Adipocyte (in vitro differentiated cells): ENCODE results near the gene MB21D2.

ENCODE experiments used
- DNase-seq: peaks from one replicate; pipeline ENCODE4 v3.0.0-alpha.2; 2015; ENCODE audit warnings: low read depth
- H3K27me3 ChIP-seq: replicated peaks from 2 replicates; pipeline ENCODE4 v1.7.0; 2013; ENCODE audit warnings: mild to moderate bottlenecking, low read length, moderate library complexity; ENCODE audit not compliant: control insufficient read depth, insufficient read depth
- H3K36me3 ChIP-seq: 2 replicates; pipeline ENCODE4 v1.7.0; 2013; ENCODE audit warnings: low read length, mild to moderate bottlenecking, moderate library complexity; ENCODE audit not compliant: control insufficient read depth, insufficient read depth, severe bottlenecking
- H3K4me1 ChIP-seq: 2 replicates; pipeline ENCODE4 v1.7.0; 2013; ENCODE audit warnings: mild to moderate bottlenecking, low read length, moderate library complexity; ENCODE audit not compliant: control insufficient read depth, insufficient read depth
- H3K4me3 ChIP-seq: 2 replicates; pipeline ENCODE4 v1.7.0; 2013; ENCODE audit warnings: mild to moderate bottlenecking, low read length, moderate library complexity
- H3K9ac ChIP-seq: 2 replicates; pipeline ENCODE4 v1.7.0; 2013; ENCODE audit warnings: mild to moderate bottlenecking, low read length, moderate library complexity
- H3K9me3 ChIP-seq: 2 replicates; pipeline ENCODE4 v1.7.0; 2013; ENCODE audit warnings: mild to moderate bottlenecking, low read length, moderate library complexity; ENCODE audit not compliant: control insufficient read depth

Gene MB21D2

GRCh38 chr3:192935441-192935840, 17.8 kb upstream of the MB21D2 start:
- no peaks in the 10 kb centered on the region for H3K36me3 ChIP-seq
- H3K27me3 ChIP-seq, result no peaks in the 10 kb centered on the region
- no peaks in the 10 kb centered on the region for H3K9me3 ChIP-seq
- H3K4me3 ChIP-seq, result no peak overlapping the region
- no peak overlapping the region for H3K9ac ChIP-seq
- no peak for DNase-seq
- H3K4me1 ChIP-seq, result no peaks in the 10 kb centered on the region

- Histone ChIP-seq H3K9me3 (no peaks in the 10 kb centered on the region), H3K9ac (no peak overlapping the region), H3K27me3 (no peaks in the 10 kb centered on the region), H3K4me3 (no peak overlapping the region), H3K4me1 (peaks cover 3% of the 10 kb centered on the region), H3K36me3 (no peaks in the 10 kb centered on the region)
- DNase-seq, result no peak
These were observed 16.3 kb upstream of the MB21D2 start for GRCh38 chr3:192933779-192934460.

- peaks cover 6% of the 10 kb centered on the region for H3K4me1 ChIP-seq
- DNase-seq, result no peak
- H3K9me3 ChIP-seq, result no peaks in the 10 kb centered on the region
- no peaks in the 10 kb centered on the region for H3K36me3 ChIP-seq
- H3K4me3 ChIP-seq, result no peak overlapping the region
- no peak overlapping the region for H3K9ac ChIP-seq
- no peaks in the 10 kb centered on the region for H3K27me3 ChIP-seq
These were observed 15.6 kb upstream of the MB21D2 start for GRCh38 chr3:192933259-192933658.

- H3K4me1 ChIP-seq, result peaks cover 6% of the 10 kb centered on the region
- H3K9me3 ChIP-seq, result no peaks in the 10 kb centered on the region
- H3K27me3 ChIP-seq, result no peaks in the 10 kb centered on the region
- no peaks in the 10 kb centered on the region for H3K36me3 ChIP-seq
- DNase-seq, result no peak
- no peak overlapping the region for H3K4me3 ChIP-seq
- H3K9ac ChIP-seq, result no peak overlapping the region
These were observed 14.2 kb upstream of the MB21D2 start for GRCh38 chr3:192931825-192932224.

- H3K4me3 ChIP-seq, result no peak overlapping the region
- no peak for DNase-seq
- no peaks in the 10 kb centered on the region for H3K36me3 ChIP-seq
- no peaks in the 10 kb centered on the region for H3K9me3 ChIP-seq
- no peaks in the 10 kb centered on the region for H3K27me3 ChIP-seq
- no peak overlapping the region for H3K9ac ChIP-seq
- peaks cover 6% of the 10 kb centered on the region for H3K4me1 ChIP-seq
These were observed 12.9 kb upstream of the MB21D2 start for GRCh38 chr3:192930577-192930976.

- no peak for DNase-seq
- H3K4me1 ChIP-seq, result peaks cover 6% of the 10 kb centered on the region
- H3K9ac ChIP-seq, result no peak overlapping the region
- H3K4me3 ChIP-seq, result no peak overlapping the region
- no peaks in the 10 kb centered on the region for H3K27me3 ChIP-seq
- H3K36me3 ChIP-seq, result no peaks in the 10 kb centered on the region
- no peaks in the 10 kb centered on the region for H3K9me3 ChIP-seq
These were observed 12.3 kb upstream of the MB21D2 start for GRCh38 chr3:192929755-192930547.

GRCh38 chr3:192929146-192929545, 11.5 kb upstream of the MB21D2 start:
- peaks cover 6% of the 10 kb centered on the region for H3K4me1 ChIP-seq
- no peaks in the 10 kb centered on the region for H3K36me3 ChIP-seq
- no peak overlapping the region for H3K4me3 ChIP-seq
- no peak for DNase-seq
- no peak overlapping the region for H3K9ac ChIP-seq
- no peaks in the 10 kb centered on the region for H3K9me3 ChIP-seq
- no peaks in the 10 kb centered on the region for H3K27me3 ChIP-seq

GRCh38 chr3:192928720-192929119, 11.1 kb upstream of the MB21D2 start:
- Histone ChIP-seq H3K9ac (no peak overlapping the region), H3K36me3 (no peaks in the 10 kb centered on the region), H3K9me3 (no peaks in the 10 kb centered on the region), H3K4me3 (no peak overlapping the region), H3K4me1 (peaks cover 6% of the 10 kb centered on the region), H3K27me3 (no peaks in the 10 kb centered on the region)
- DNase-seq, result no peak

- no peaks in the 10 kb centered on the region for H3K36me3 ChIP-seq
- H3K4me3 ChIP-seq, result no peak overlapping the region
- no peak overlapping the region for H3K9ac ChIP-seq
- peaks cover 6% of the 10 kb centered on the region for H3K4me1 ChIP-seq
- H3K27me3 ChIP-seq, result no peaks in the 10 kb centered on the region
- DNase-seq, result no peak
- no peaks in the 10 kb centered on the region for H3K9me3 ChIP-seq
These were observed 10.4 kb upstream of the MB21D2 start for GRCh38 chr3:192928016-192928415.

GRCh38 chr3:192927016-192927415, 9.4 kb upstream of the MB21D2 start:
- H3K36me3 ChIP-seq, result no peaks in the 10 kb centered on the region
- no peak overlapping the region for H3K4me3 ChIP-seq
- H3K4me1 ChIP-seq, result peaks cover 6% of the 10 kb centered on the region
- DNase-seq, result no peak
- H3K27me3 ChIP-seq, result no peaks in the 10 kb centered on the region
- H3K9me3 ChIP-seq, result no peaks in the 10 kb centered on the region
- no peak overlapping the region for H3K9ac ChIP-seq

- H3K27me3 ChIP-seq, result peaks cover 9% of the 10 kb centered on the region
- peaks cover under 1% of the 10 kb centered on the region for H3K4me1 ChIP-seq
- no peak for DNase-seq
- no peaks in the 10 kb centered on the region for H3K36me3 ChIP-seq
- no peak overlapping the region for H3K4me3 ChIP-seq
- H3K9me3 ChIP-seq, result no peaks in the 10 kb centered on the region
- no peak overlapping the region for H3K9ac ChIP-seq
These were observed 6.1 kb upstream of the MB21D2 start for GRCh38 chr3:192923731-192924130.
